VCaP (cell line): ENCODE measurements around the gene KIF1C.

Experiments
- H3K27ac ChIP-seq: fragments of 450-650 bp; 2 replicates; pipeline ENCODE4 v1.5.1; 2017
- TF ChIP-seq, protein P1 (sequence below): fragments of 450-650 bp; conservative IDR thresholded peaks from 2 replicates; pipeline ENCODE4 v1.5.1; 2017; ENCODE audit warnings: mild to moderate bottlenecking, moderate library complexity

KIF1C gene

GRCh38 chr17:4998027-4998731 lies 429 bp downstream of the KIF1C start:
- TF ChIP-seq, protein P1, sequence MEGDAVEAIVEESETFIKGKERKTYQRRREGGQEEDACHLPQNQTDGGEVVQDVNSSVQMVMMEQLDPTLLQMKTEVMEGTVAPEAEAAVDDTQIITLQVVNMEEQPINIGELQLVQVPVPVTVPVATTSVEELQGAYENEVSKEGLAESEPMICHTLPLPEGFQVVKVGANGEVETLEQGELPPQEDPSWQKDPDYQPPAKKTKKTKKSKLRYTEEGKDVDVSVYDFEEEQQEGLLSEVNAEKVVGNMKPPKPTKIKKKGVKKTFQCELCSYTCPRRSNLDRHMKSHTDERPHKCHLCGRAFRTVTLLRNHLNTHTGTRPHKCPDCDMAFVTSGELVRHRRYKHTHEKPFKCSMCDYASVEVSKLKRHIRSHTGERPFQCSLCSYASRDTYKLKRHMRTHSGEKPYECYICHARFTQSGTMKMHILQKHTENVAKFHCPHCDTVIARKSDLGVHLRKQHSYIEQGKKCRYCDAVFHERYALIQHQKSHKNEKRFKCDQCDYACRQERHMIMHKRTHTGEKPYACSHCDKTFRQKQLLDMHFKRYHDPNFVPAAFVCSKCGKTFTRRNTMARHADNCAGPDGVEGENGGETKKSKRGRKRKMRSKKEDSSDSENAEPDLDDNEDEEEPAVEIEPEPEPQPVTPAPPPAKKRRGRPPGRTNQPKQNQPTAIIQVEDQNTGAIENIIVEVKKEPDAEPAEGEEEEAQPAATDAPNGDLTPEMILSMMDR = no peak
- peak overlapping the region; percentile 68 for H3K27ac ChIP-seq

DNA sequence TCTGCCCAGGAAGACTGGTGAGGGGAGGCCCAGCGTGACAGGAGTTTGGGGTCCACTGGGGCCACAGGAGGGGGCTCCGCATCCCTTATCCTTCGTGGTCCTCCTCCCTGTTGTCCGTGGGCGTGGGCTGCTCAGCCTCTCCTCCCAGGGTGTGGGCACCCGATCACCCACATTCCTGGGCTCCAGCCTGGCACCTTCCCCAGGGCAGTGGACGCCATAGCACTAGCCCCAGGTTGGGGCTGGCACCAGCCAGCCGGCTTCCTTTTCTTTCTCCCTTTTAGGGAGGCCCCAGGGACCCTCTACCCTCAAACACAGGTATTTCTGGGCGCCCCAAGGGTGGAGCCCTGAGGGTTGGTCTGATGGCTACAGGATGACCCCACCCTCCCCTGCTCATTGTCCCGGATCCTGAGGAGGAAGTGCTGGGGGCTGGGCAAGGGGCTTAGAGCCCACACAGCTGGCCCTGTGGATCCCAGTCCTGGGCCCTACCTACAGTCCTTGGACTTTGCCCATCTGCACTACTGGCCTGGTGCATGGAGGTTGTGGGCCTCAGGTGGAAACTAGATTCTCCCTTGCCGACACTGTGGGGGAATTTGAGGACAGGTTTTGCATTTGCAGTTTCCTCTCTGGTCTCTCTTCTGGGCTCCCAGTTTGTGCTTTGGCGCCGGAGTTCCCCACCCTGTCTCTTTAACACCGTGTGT lies 1.1 kb downstream of the KIF1C start:
- peak overlapping the region; percentile 68 for H3K27ac ChIP-seq

GRCh38 chr17:4999430-5000093 lies 1.8 kb downstream of the KIF1C start:
- H3K27ac ChIP-seq = peak overlapping the region; percentile 68
- TF ChIP-seq, protein P1 = no peak

More for the DNA sequence above, 1.1 kb downstream of the KIF1C start:
- TF ChIP-seq, protein P1 = no peak

- H3K27ac ChIP-seq = no peak overlapping the region
- TF ChIP-seq, protein P1 = no peak
Observed at GRCh38 chr17:5000237-5000639, 2.5 kb downstream of the KIF1C start.

DNA sequence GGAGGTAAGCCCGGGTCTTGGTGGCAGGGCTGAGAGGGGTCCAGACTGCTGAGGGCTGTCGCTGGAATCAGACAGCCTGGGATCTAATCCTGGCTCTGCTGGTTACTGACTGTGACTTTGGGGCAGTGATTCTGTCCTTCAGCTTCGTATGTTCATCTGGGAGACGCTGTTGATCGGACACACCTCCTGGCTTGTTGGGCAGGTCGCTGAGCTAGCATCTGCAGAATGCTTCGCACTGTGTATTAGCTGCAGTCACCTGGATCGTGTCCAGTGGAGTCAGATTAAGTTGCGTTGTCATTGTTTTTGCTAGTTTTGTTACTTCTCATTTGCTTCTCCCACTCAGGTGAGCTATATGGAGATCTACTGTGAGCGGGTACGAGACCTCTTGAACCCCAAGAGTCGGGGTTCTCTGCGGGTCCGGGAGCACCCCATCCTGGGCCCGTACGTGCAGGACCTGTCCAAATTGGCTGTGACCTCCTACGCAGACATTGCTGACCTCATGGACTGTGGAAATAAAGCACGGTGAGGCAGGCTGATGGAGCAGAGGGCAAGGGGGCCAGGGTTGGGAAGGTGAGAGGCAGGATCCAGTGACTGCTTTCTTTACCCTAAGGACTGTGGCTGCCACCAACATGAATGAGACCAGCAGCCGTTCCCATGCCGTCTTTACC lies 4.5 kb downstream of the KIF1C start:
- TF ChIP-seq, protein P1 = no peak
- no peak overlapping the region for H3K27ac ChIP-seq

- H3K27ac ChIP-seq = no peak overlapping the region
- TF ChIP-seq, protein P1 = no peak
Observed at GRCh38 chr17:5003214-5003867, 5.6 kb downstream of the KIF1C start.
